Measurements from ENCODE around the gene STK17A.

Gene STK17A

DNA sequence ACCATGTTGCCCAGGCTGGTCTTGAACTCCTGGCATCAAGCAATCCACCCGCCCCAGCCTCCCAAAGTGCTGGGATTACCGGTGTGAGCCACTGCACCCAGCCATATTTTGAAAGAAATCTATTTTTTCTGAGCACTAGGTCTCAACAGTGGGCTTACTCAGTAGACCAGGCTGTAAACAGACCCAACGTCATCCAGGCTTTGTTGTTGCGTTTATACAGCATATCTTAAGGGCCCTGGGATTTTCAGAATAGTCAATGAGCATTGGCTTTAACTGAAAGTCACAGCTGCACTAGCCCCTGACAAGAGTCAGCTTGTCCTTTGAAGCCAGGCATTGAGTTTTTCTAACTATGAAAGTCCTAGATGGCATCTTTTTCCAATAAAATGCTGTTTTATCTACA lies 49.8 kb downstream of the STK17A start:
- no peak for DNase-seq

DNA sequence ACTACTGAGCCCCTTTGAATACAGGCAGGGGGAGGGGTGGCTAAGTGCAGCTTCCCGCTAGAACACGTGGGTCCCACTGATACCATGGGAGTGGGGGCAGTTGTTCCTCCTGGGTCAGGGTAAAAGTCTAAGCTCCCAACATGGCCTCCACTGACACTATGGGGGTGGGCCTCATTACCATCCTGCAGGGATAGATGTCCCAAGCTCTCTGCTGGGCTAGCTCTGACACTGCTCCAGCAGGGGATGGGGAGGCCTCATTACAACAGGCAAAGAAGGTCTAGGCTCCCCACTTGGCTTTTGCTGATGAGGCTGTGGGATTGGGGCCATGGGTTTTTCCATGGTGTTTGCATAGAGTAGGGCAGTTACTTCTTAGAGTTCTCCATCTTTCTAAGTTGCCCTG lies 51.5 kb downstream of the STK17A start:
- no peak for DNase-seq

DNA sequence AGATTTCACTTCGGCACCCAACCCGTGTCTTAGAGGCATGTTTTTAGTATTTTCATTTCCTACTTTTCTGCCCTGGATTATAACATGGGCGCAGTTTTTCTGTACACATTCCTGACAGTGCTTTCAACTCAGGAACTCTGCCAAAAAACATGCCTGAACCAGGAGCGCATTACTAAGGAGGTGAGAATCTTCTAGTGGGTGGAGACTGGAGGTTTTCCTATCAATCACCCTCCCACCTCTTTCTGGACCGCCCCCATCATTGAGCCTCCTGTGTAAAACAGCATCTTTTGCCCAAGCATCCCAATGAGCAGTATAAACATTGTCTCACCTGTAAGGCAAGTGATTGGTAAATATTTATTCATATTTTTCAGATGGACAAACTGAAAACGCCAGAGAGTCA lies 53.2 kb downstream of the STK17A start:
- no peak for DNase-seq

DNA sequence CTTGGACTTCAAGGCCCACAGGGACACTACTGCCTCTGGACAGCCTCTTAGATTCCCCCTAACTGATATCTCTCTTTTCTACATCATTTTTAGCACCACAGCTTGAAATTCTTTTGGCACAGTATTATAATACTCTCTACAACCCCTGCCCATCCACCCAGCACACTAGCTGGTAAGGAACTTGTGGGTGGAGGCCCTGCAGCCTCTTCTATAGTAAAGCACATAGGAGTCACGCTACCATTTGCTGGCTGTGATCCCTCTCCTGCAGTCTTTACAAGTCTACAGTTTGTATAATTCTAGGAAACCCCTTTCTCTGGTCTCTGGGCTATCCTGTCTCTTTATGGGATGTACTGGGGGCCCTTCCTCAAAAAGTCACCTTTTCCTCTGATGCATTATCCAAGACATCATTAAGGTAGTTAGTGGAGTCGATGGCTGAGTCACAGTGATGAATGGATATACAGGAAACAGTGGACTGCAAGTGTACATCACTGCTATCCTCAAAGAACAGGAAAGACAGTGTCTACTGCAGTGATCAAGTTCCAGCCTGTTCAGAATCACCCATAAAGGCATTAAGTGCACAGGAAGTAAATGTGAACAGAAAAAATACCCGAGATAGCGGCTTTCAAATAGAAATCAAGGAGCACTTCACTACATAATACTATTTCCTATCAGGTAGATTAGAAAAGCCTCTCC lies 54.4 kb downstream of the STK17A start:
- no peak for DNase-seq

DNA sequence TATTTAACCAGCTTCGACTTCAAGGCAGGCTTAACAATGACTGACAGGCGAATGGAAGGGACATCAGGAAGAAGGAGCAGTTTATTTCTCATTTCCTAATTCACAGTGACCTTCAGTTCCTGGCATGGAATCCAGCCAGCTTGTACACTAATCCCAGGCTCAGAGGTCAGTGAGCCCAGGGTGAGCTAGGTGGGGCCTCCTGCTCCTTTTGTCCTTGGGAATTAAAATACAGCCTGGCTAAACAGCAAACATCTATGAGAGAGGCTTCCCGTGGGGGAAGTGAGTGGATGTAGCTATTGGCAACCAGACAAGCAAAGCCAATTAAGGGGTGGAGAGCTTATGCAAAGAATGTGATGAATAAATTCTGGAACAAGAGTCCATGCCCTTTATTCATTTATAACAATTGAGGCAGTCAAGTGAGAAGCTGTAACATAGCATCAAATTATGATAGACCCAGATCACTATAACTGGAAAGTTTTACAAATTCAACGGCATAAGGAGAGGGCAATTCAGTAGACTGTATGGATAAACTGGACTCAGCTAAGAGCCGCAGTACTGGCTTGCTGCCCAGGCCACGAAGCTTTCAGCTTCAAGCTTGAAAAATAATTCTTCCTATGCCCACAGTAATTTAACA lies 57.1 kb downstream of the STK17A start:
- peak in 8 of 51 donors; percentile 8 to 24 (median 12) for DNase-seq

DNA sequence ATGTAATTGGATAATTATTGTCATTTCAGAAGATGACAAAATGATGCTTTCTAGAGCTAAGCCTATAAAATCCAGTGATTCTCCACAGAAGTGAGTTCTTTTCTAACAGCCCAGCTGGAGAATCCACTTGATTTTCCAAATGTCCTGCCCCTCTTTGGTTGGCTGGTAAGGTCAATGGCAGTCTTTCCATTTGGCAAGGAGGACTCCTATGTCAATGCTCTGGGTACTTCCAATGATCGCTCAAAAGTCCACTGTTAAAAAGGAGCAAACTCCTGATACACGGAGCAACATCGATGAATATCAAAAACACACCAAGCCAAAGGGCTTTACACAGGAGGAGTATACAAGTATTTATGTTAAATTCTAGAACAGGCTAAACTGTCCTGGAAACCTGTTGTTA lies 57.8 kb downstream of the STK17A start:
- no peak for DNase-seq

DNA sequence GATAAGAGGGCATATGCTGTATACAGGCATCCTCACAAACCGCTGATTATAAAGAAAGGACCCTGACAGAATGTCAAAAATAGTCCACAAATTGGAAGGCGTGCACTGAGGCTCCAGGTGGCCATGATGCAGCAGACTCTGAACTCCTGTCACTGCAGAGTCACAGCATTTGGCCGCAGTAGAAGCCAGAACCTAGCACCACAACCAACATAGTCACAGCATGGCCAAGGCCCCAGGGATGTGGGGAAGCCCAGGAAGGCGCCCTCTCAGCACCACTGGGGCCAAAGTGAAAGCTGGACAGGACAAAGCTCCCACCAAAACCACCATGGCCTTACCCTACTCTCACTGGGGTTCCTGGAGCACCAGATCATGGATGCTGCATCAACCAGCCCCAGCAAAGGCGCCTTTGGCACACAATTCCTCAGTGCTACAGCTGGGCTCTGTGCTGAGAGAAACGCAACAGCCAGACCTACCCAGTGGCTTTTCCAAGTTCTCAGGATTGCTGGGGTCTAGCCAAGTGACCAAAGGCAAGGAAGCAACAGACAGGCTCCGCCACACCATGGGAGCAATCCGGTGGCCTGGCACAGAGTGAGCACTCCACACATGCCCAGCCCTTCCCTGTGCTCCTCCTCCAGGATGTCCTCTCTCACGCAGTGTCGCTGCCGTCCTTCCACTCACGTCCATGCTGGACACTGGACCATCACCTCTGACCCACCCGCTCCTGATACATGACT lies 60.2 kb downstream of the STK17A start:
- peak in 4 of 51 donors; percentile 11 to 16 (median 14) for DNase-seq

DNA sequence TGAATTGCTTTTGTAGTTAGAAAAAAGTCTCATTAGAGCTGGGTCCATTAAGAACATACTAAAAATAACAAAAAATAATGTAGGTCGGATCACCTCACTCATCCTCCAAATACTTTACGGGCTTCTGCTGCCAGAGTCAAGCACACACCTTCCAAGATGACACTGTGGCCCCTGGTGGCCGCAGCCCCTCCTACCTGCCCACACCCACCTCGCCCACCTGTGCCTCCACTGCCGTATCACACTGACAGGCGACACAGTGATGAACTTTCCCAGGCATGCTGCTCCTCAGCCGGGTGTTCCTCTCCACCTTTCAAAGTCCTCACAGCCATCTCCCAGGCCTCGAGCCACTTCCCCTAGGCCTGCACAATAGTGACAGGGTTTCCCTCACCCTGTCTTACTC lies 60.9 kb downstream of the STK17A start:
- DNase-seq = no peak

DNA sequence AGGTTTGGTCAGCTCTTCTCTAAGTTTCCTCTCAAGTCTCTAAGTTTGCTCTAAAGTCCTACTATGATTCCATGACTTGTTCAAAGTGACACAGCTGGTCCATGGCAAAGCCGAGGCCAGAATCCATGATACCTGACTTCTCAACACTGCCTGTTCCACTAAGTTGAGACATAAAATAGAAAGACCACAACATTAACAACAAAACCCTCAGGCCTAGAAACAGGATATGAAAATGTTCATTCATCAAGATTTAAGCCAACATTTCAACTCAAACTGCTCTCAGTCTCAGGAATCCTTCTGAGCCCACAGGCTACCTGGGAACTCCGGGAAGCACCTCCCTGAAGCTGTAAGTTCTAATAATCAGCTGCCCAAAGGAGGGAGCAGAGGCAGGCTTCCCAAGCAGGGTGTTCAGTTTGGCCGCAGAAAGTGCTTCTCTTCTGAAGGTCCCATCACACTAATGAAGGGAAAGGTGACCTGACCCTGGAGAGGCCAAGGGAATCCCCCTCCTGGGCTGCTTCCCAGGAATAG lies 62.9 kb downstream of the STK17A start:
- no peak for DNase-seq

DNA sequence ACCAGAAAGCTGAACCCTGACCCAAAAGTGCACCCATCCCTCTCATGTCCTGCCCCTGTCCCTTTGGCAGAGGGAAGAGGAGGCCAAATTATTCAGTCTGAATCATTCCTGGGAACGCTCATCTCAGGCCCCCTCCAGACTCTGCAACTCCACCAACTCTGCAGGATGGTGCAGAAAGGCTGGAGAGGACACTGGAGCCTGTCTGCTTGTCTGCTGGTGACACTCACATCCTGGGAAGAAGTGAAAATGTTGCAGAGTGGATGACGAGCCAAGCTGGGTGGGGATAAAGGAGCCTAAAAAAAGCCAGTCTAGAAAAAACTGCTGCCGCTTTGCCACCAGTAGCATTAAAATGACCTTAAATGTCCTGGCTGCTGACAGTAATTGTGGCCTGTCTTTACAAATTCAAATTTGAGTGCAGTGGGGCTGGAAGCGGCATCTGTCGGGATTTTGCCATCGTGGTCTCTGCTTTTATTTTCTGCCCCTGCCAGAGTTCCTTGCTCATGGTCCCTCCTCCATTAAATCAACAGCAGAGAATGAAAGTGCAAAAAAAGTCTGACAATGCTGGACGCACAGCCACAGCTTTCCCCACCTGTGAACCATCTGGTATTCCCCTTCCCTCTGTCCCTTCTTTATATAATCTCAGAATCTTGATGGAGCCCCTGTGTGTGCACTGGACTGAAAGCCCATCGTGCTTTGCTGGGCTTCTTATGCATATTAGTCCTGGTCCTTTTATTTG lies 63.9 kb downstream of the STK17A start:
- DNase-seq = peak in 17 of 51 donors; percentile 11 to 62 (median 29)

DNA sequence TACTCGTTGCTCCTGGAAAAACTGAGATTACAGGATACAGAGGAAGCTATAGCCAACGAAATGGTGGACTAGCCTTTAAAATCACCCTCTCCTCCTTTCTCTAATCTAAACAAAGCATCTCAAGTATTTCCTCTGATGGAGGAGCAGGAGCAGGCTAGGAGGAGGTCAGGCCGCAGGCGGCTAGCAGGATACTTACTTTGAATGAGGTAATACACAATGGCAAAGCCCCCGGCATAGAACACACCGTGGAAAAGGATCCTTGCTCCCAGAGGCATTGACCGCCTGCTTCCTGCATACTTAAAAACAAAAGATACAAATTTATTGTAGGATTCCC lies 64.4 kb downstream of the STK17A start:
- peak in 1 of 51 donors; percentile 63 for DNase-seq

DNA sequence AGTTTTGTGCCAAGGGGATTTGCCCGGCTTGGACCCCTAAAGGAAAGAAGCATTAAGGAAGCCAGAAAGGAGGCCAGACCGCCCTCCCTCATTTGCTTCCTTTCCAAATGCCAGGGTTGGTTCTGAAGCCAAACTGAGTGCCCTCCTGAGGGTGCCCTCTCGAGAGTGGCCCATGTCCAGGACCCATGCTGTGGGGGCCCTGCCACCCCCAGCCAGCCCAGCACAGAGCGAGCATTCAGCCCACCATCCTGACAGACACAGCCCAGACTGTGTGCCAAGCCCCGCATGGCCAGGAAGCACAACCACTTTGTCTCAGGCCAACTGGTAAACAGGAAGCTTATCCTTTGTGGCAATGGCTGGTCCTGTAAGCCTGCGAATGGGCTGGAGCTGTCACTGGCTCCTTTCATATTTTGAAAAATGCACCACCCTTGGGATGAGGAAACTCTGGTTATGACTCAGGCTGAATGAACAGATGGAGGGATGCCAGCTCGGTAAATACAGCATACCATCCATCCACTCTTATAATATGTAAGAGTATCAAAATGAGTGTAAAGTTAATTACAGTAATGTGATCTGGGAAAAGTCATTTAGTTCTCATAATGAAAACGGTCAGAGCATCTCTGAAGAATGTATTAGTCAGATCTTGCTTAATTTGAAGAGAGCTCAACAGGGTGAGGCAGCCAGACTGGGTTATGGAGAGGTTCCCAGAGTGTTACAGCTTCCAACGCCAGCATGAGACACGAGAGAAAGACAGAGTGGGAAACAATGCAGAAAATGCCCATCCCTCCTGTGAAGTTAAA lies 65.0 kb downstream of the STK17A start:
- DNase-seq = peak in 46 of 51 donors; percentile 15 to 87 (median 58)

DNA sequence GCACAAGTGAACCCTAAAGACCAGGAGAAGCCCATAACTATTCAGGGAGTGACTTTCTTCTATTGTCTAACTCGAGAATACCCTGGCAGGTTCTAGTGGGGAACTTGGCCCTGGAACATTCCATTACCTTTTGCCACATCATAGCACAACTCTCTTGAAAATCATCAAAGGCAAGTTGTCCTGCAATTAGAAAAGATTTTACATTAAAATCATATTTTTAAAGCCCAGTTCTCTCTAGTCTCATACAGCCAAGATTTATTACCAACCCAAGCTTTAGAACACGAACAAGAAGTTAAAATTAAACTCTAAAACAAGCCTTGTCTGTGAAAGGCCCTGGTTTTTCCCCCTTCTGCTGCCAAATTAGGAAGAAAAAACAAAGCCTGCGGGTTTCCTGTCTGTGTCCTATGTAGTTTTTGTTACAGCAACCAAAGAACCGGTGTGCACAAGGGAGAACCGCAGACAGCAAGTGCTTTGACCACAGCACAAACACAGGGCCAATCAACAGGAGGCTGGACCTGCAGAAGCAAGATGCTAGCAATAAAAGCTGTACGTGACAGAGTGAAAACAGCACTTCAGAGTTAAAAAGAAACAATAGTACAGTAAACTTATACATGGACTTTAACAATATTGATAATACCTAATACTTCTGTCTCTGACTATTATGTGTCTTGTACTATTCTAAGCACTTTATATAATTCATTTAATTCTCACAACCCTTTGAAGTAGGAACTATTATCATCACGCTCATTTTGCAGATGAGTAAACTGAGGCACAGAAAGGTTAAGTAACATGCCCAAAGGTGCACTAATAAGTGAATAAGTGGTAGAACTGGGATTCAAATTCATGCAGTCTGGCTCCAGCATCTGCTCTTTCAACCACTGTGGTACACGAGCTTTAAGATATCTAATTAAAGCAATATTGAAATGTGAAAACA lies 65.8 kb downstream of the STK17A start:
- peak in 12 of 51 donors; percentile 14 to 68 (median 23) for DNase-seq

DNA sequence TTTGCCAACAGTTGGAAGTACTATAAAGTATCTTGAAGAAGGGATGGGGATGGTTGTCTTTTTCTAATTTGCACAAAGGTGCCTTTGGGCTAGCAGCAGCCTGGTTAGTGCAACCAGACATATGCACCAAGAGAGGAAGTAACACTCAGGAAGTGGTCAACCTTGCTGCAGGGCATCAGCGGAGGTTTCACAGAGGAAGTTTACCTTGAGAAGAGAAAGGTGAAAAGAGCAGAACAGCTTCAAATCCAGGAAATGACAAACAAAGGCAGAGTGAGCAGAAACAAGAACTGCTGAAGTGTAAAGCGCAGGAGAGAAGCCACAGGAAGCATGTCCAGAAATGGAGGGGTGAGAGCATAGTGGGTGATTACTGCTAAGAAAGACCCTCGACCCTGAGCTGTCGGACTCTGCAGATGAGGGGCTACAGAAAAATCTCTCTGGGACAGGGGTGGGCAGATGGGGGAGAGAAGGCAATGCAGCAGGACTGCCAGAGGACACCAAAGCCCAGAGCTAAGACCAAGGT lies 66.9 kb downstream of the STK17A start:
- DNase-seq = no peak

DNA sequence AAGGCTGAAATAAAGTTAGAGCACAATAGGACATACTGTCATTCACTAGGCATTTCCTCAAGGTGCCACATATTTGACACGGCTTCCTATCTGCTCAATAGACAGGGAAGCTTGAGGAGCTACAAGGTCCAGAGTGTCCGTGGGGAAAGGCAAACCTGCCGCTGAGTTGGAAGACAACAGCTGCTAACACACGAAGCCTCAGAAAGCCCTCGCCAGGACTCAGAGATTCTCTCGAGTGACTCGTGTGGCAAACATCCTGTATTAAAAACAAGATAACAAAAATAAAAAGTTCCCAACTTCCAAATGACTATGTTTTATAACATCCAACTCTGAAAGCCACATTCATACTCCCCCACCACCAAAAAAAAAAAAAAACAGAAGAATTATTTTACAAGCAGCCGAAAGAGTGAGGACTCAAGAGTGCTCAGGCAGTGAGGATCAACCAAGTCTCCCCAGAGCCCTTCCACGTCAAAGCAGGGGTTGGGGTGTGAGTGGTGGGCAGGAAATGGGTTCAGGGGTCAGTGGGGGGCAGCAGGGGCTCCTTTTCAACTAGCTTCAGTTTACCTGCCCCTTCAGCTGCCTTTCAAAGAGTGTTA lies 67.6 kb downstream of the STK17A start:
- no peak for DNase-seq

DNA sequence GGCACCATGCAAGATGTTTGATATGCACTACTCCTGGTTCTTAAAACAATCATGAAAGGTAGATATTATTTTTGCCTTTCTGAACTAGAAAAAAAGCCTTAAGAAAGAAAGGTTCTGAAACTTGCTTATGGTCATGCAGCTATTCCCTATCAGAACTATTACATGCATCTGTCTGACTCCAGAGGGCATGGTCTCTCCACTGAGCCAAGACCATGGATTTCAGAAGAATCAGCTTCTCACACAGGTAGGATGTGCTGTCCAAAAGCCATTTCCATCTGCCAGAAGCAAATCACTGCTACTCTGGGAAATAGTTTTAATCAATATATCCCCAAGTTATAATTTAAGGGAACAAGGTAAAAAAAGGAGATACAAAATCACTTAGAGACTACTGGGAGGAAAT lies 69.5 kb downstream of the STK17A start:
- no peak for DNase-seq

DNA sequence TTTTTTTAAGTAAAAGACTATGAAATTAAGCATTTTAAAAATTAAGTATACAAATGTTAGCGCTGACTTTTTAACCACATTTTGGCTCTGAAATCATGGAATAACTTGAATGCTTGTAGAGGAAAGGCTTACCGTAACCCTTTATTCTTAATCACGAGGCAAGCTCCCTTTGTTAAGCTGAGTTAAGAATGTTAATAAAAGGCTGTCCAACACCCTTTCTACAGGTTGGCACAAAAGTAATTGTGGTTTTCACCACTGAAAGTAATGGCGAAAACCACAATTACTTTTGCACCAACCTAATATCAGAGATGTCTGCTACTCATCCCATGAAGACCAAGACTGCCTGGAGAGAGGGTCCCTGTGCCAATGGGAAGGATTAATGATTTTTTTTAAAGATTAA lies 70.6 kb downstream of the STK17A start:
- DNase-seq = no peak

DNA sequence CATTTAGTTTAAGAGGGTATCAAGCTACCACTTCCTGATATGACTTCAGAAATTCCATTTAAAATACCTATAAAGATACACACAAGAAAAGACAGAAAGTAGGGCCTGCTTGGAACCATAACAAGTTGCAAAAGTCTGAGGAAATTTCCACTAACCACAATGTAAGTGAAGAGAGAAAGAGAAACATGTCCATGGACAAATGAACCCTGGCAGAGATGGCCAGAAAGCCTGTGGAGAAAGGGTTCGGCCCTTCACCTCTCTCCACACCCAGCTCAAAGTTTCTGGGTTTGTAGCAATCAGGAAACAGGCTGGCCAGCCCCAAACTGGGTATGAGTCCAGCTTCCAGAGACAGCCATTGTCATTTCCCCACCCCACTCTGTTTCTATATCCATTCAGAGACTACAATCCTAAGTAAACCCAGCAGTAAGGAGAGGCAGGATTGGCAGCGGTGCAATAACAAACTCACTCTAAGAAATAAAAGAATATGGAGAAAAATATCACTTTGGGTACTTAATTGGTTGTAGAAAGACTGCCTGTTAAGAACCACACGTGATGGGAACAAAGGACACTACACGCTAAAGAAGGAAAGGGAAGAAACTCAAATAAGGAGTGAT lies 71.1 kb downstream of the STK17A start:
- no peak for DNase-seq

DNA sequence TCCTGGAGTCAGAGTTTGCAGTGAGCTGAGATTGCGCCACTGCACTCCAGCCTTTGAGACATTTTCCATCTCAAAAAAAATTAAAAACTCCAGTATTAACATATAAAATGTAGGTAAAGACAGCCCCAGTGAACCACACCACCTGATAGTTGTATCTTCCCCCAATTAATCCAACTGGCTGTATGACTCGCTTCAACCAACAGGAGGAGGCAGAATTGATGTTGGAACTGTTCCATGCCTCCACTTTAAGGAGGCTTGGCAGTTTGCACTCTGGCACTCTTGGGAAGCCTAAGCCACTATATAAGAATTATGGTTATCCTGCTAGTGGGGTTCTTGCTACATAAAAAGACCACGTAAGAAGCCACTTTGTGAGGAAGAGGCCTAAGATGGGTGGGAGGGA lies 72.7 kb downstream of the STK17A start:
- DNase-seq = no peak

Data from hypothalamus (tissue), 51 donors.